ENCODE measurements around the gene CD109.
"Not testable (repeated sequence)": the region's sequence is repeated elsewhere in the genome, so short reads cannot be mapped to it uniquely, and the experiment has no call there.

The CD109 gene

DNA sequence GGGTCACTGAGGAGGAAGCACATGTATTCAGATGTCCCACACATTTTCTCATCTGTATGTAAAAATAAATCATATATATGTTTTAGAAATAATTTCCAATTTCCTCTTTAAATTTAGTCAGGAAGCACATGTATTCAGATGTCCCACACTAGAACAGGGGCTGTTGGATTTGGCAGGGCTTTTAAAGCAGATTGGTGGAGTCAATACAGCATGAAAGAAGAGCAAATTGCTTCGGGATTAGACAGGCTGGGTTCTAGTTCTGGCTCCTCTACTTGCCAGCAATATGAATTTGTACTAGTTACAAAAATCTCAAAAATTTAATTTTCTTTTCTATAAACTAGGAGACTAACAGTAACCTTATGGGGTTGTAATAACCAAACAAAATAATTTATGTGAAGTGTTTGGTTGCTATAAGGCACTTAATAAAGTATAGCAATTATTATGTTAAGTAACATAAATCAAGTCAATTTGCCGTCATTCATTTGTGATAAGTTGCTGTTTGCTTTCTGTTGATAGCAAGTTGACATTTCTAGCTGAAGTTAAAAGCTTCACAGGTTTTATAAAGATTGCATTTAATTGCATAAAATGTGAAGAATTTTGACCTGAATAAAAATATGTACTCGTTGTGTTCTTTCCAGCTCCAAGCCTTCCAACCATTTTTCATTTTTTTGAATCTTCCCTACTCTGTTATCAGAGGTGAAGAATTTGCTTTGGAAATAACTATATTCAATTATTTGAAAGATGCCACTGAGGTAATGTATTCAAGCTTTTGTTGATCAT is 88.9 kb downstream of the CD109 start:
- no peak for DNase-seq (ENCODE audit: low read depth in 2 of 2)

- no peak for DNase-seq (ENCODE audit: low read depth in 2 of 2)
These were observed 94.6 kb downstream of the CD109 start for GRCh38 chr6:73790574-73790973.

GRCh38 chr6:73791336-73791735 is 95.3 kb downstream of the CD109 start:
- no peak for DNase-seq (ENCODE audit: low read depth in 2 of 2)

GRCh38 chr6:73792738-73793137 is 96.7 kb downstream of the CD109 start:
- DNase-seq (ENCODE audit: low read depth in 2 of 2), result no peak

- DNase-seq (ENCODE audit: low read depth in 2 of 2), result no peak
These were observed 100.9 kb downstream of the CD109 start for GRCh38 chr6:73796881-73797280.

- no peak for DNase-seq (ENCODE audit: low read depth in 2 of 2)
These were observed 101.9 kb downstream of the CD109 start for GRCh38 chr6:73797861-73798260.

GRCh38 chr6:73798592-73798991 is 102.6 kb downstream of the CD109 start:
- DNase-seq (ENCODE audit: low read depth in 2 of 2), result no peak

GRCh38 chr6:73800997-73801396 is 105.0 kb downstream of the CD109 start:
- DNase-seq (ENCODE audit: low read depth in 2 of 2), result no peak

DNA sequence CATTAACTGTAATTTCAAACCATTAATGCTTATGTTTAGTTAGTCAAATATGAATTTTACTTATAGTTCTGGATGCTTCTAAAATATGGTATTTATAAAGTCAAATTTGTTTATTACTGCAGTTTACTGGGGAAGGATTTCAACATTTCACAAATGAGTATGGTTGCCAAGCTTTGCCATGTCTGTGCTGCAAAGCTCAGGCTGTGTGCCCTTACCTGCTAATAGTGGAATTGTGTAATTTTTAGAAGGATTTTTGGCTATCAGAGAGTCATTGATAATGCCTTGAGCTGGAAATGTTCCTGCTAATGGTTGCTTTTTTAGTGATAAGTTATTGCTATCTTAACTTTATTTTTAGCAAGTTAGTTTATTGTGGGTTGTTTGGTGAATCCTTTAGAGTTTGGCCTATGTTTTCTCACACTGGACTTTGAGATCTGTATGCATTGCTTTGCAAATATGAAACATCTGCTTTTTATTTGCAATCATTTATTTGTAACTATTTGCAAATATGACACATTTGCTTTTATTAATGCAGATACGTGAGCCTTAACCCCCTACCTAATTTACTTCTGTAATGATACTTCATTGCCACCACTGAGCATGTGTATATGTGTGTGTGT is 105.8 kb downstream of the CD109 start:
- DNase-seq (ENCODE audit: low read depth in 2 of 2), result no peak

GRCh38 chr6:73802366-73802765 is 106.4 kb downstream of the CD109 start:
- no peak for DNase-seq (ENCODE audit: low read depth in 2 of 2)

DNA sequence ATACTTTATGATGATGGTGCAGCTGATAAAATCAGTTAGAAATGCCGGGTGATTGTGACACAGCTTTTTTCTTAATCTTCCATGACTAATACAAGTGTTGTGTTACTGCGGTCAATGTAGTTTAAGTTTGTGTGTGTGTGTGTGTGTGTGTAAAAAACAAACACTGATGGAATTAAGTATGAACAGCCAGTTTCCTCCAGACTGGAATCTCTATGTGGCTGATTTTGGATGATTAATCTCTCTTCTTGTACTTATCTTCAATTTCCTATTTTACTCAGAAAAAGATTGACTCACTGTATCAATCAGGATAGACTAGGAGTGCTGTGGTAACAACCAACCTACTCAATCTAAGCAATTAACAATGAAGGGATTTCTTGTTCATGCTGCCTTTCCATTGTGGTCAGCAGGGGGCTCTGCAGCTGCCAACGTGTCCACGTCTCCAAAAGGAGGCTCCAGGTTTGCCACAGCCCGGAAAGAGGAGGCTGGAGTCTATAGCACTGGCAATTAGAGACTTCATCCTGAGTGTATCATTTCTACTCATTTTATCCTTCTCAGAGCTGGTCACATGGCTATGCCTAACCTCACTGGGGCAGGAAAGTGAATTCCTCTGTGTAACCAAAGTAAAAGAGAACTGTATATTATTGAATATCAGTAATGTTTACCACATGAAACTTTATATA is 107.7 kb downstream of the CD109 start:
- no peak for DNase-seq (ENCODE audit: low read depth in 2 of 2)

GRCh38 chr6:73805221-73805620 is 109.2 kb downstream of the CD109 start:
- DNase-seq (ENCODE audit: low read depth in 2 of 2), result not testable (repeated sequence)

GRCh38 chr6:73805982-73806381 is 110.0 kb downstream of the CD109 start:
- DNase-seq (ENCODE audit: low read depth in 2 of 2), result not testable (repeated sequence)

- no peak for DNase-seq (ENCODE audit: low read depth in 2 of 2)
These were observed 115.7 kb downstream of the CD109 start for GRCh38 chr6:73811706-73812105.

- no peak for DNase-seq (ENCODE audit: low read depth in 2 of 2)
These were observed 121.2 kb downstream of the CD109 start for GRCh38 chr6:73817253-73817652.

DNA sequence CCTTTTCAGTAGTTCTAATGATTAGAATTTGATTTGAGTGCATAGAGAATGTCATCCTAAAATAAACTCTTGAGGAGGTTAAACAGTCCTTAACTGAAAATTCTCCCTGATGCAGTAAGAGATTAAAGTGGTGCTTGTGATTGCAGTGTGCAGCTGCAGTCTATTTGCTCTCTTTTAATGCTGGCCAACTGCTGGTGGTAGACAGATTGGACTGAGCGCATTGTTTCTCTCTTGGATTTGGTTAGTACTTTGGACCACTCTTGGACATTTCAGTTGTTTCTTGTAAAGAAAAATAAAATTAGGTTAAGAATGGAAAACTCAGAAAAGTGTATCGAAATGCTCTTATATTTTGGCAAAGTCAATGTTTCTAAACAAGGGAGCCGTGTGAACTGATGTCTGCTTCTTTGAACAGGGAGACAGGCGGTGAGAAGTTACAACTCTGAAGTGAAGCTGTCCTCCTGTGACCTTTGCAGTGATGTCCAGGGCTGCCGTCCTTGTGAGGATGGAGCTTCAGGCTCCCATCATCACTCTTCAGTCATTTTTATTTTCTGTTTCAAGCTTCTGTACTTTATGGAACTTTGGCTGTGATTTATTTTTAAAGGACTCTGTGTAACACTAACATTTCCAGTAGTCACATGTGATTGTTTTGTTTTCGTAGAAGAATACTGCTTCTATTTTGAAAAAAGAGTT is 127.2 kb downstream of the CD109 start:
- DNase-seq (ENCODE audit: low read depth in 2 of 2), result no peak

GRCh38 chr6:73823832-73824231 is 127.8 kb downstream of the CD109 start:
- no peak for DNase-seq (ENCODE audit: low read depth in 2 of 2)

DNA sequence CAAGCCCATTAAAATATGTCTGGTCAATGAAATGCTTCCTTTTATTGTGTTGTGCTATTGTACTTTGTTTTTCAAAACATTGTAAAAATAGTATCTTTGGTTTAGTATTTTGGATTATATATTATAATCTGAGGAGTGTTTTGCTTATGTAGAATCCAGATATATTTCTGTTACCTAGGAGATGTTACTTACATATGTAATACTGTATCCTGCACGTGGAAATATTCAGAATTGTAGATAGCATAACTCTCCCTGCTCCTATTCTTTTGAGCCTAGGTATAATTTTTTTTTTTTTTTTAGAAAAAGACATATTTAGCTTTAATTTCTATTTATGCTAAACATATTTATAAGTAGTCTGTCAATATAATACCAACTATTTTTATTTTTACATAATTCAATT is 130.6 kb downstream of the CD109 start:
- no peak for DNase-seq (ENCODE audit: low read depth in 2 of 2)

- DNase-seq (ENCODE audit: low read depth in 2 of 2), result no peak
These were observed 134.1 kb downstream of the CD109 start for GRCh38 chr6:73830119-73830518.

DNA sequence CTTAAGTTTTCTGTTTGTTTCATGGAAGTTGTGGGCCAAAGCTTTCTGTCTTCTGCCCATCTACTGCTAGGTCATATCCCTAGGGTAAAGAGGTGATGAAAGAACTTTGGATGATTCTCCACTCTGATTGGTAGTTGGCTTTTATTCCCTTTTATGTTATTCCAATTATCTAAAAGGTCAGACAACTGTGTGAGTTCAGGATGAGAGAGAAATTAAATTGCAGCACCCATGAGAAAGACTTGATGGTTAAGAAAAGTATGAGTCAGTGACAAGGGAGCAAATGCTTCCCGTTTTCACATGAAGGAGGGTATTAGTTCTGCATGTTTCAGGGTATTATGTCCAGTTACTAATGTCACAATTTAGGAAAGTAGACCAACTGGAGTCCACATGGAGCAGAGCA is 136.3 kb downstream of the CD109 start:
- DNase-seq (ENCODE audit: low read depth in 2 of 2), result no peak

DNA sequence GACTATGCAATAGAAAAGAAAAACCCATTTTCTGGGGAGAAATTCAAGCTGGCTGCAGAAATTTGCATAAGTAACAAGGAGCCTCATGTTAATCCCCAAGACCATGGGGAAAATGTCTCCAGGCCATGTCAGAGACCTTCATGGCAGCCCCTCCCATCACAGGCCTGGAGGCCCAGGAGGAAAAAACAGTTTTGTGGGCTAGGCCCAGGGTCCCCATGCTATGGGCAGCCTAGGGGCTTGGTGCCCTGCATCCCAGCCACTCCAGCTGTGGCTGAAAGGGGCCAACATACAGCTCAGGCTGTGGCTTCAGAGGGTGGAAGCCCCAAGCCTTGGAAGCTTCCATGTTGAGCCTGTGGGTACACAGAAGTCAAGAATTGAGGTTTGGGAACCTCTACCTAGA is 148.7 kb downstream of the CD109 start:
- DNase-seq (ENCODE audit: low read depth in 2 of 2), result not testable (repeated sequence)

- DNase-seq (ENCODE audit: low read depth in 2 of 2), result not testable (repeated sequence)
These were observed 155.0 kb downstream of the CD109 start for GRCh38 chr6:73851048-73851447.
